Mononuclear cell (primary cell): ENCODE measurements around the gene MCHR1. TPM values are rescaled to one million over a fixed set of nuclear protein-coding genes. Genes with fewer than 3 reads are reported as not detected.
"Not testable (repeated sequence)": the region's sequence is repeated elsewhere in the genome, so short reads cannot be mapped to it uniquely, and the experiment has no call there.

ENCODE experiments used
- H3K27me3 ChIP-seq: 2 replicates; pipeline ENCODE4 v1.6.0; 2011; ENCODE audit warnings: low read length, control low read depth; ENCODE audit not compliant: insufficient read depth
- H3K4me1 ChIP-seq: 2 replicates; pipeline ENCODE4 v1.5.1; 2011; ENCODE audit warnings: mild to moderate bottlenecking, low read length, control low read depth; ENCODE audit not compliant: insufficient read depth
- H3K4me3 ChIP-seq: 2 replicates; pipeline ENCODE4 v1.5.1; 2011; ENCODE audit warnings: mild to moderate bottlenecking, low read length, moderate library complexity
- H3K9me3 ChIP-seq: 2 replicates; pipeline ENCODE4 v1.5.1; 2011; ENCODE audit warnings: low read depth, mild to moderate bottlenecking, control low read depth, low read length
- total RNA-seq: library from RNA; depleted of rRNA; stranded (reverse); fragments of >200 nt; gene quantifications from one replicate; pipeline ENCODE4 v1.2.3, GENCODE V29; 2012

The MCHR1 gene
- total RNA-seq, 1 donor: not detected

- Histone ChIP-seq H3K4me1 (peaks cover 6% of the 10 kb centered on the region), H3K9me3 (no peaks in the 10 kb centered on the region), H3K4me3 (no peak overlapping the region), H3K27me3 (no peaks in the 10 kb centered on the region)
These were observed 22.0 kb downstream of the MCHR1 start for GRCh38 chr22:40701274-40701673.

- Histone ChIP-seq H3K4me1 (peaks cover 6% of the 10 kb centered on the region), H3K27me3 (no peaks in the 10 kb centered on the region), H3K9me3 (no peaks in the 10 kb centered on the region), H3K4me3 (no peak overlapping the region)
These were observed 23.9 kb downstream of the MCHR1 start for GRCh38 chr22:40703174-40703573.

- no peaks in the 10 kb centered on the region for H3K9me3 ChIP-seq
- H3K4me3 ChIP-seq: no peak overlapping the region
- H3K27me3 ChIP-seq: no peaks in the 10 kb centered on the region
- peaks cover 6% of the 10 kb centered on the region for H3K4me1 ChIP-seq
These were observed 24.5 kb downstream of the MCHR1 start for GRCh38 chr22:40703736-40704135.

- Histone ChIP-seq H3K4me1 (peaks cover 6% of the 10 kb centered on the region), H3K4me3 (no peak overlapping the region), H3K27me3 (no peaks in the 10 kb centered on the region), H3K9me3 (no peaks in the 10 kb centered on the region)
These were observed 26.8 kb downstream of the MCHR1 start for GRCh38 chr22:40705918-40706682.

GRCh38 chr22:40707154-40707553 lies 27.9 kb downstream of the MCHR1 start:
- no peaks in the 10 kb centered on the region for H3K9me3 ChIP-seq
- H3K27me3 ChIP-seq: no peaks in the 10 kb centered on the region
- peaks cover 5% of the 10 kb centered on the region for H3K4me1 ChIP-seq
- H3K4me3 ChIP-seq: no peak overlapping the region

GRCh38 chr22:40708177-40708576 lies 28.9 kb downstream of the MCHR1 start:
- Histone ChIP-seq H3K9me3 (no peaks in the 10 kb centered on the region), H3K27me3 (no peaks in the 10 kb centered on the region), H3K4me3 (no peak overlapping the region), H3K4me1 (peaks cover 5% of the 10 kb centered on the region)

- Histone ChIP-seq H3K27me3 (no peaks in the 10 kb centered on the region), H3K4me3 (no peak overlapping the region), H3K4me1 (peaks cover 5% of the 10 kb centered on the region), H3K9me3 (no peaks in the 10 kb centered on the region)
These were observed 30.6 kb downstream of the MCHR1 start for GRCh38 chr22:40709752-40710413.

GRCh38 chr22:40712311-40712710 lies 33.0 kb downstream of the MCHR1 start:
- no peaks in the 10 kb centered on the region for H3K27me3 ChIP-seq

GRCh38 chr22:40714499-40715337 lies 35.4 kb downstream of the MCHR1 start:
- no peaks in the 10 kb centered on the region for H3K27me3 ChIP-seq
- H3K4me3 ChIP-seq: no peak overlapping the region
- peaks cover 5% of the 10 kb centered on the region for H3K4me1 ChIP-seq
- no peaks in the 10 kb centered on the region for H3K9me3 ChIP-seq

More at GRCh38 chr22:40712311-40712710, 33.0 kb downstream of the MCHR1 start:
- no peak overlapping the region for H3K4me3 ChIP-seq
- no peaks in the 10 kb centered on the region for H3K9me3 ChIP-seq
- H3K4me1 ChIP-seq: peaks cover 5% of the 10 kb centered on the region

- Histone ChIP-seq H3K4me3 (no peak overlapping the region), H3K4me1 (peaks cover 5% of the 10 kb centered on the region), H3K9me3 (no peaks in the 10 kb centered on the region), H3K27me3 (no peaks in the 10 kb centered on the region)
These were observed 36.8 kb downstream of the MCHR1 start for GRCh38 chr22:40716116-40716515.

- not testable (repeated sequence) for H3K9me3 ChIP-seq, H3K4me1 ChIP-seq, H3K27me3 ChIP-seq, H3K4me3 ChIP-seq
These were observed 38.4 kb downstream of the MCHR1 start for GRCh38 chr22:40717657-40718056.

GRCh38 chr22:40718250-40719204 lies 39.2 kb downstream of the MCHR1 start:
- Histone ChIP-seq H3K4me1 (no peaks in the 10 kb centered on the region), H3K27me3 (no peaks in the 10 kb centered on the region), H3K4me3 (no peak overlapping the region), H3K9me3 (no peaks in the 10 kb centered on the region)

GRCh38 chr22:40719599-40719998 lies 40.3 kb downstream of the MCHR1 start:
- Histone ChIP-seq H3K4me1 (no peaks in the 10 kb centered on the region), H3K27me3 (no peaks in the 10 kb centered on the region), H3K9me3 (no peaks in the 10 kb centered on the region), H3K4me3 (no peak overlapping the region)

GRCh38 chr22:40720156-40720537 lies 40.9 kb downstream of the MCHR1 start:
- H3K4me3 ChIP-seq, H3K9me3 ChIP-seq, H3K27me3 ChIP-seq, H3K4me1 ChIP-seq: not testable (repeated sequence)
